COLO668 (cell line): ENCODE measurements around the gene WDFY4.

Experiments used
- DNase-seq: peaks from one replicate; lab custom pipeline; 2025; ENCODE audit not compliant: unreplicated experiment; lab: John Stamatoyannopoulos, UW

The WDFY4 gene

GRCh38 chr10:49007129-49007528 lies 322.5 kb downstream of the WDFY4 start:
- no peak for DNase-seq

- no peak for DNase-seq
These were observed 323.4 kb downstream of the WDFY4 start for GRCh38 chr10:49008091-49008490.

DNA sequence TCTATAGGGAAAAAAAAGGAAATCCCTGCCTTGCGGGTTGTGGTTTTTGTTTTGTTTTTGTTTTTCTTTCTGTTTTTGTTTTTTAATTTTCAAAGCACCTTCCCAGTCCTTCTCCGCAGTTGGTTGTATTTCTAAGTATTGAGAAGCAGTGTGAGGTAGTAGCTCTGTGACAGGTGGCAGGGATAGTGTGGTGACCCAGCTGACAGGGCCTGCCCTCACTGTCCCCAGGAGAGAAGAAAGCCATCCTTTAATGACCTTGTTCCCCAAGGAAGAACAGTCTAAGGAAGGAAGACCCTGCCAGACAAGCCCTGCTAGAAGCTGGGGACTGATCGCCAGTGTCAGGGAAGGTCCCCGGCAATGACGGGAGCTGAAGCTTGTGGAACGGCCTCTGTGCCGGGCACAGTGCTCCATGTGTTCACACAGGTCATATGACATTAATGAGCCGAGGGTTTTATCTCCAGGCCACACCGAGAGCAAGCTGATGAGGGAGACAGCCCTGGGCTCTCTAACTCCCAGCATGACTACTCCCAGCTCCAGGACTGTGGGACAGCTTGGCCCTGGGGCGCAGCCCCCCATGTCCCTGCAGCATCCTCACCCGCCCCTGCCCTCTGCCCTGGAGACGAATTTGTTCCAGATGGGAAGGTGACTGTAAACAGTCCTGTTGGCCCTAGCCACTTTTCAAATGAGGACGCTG lies 324.0 kb downstream of the WDFY4 start:
- DNase-seq, result no peak

- no peak for DNase-seq
These were observed 324.7 kb downstream of the WDFY4 start for GRCh38 chr10:49009199-49009979.

GRCh38 chr10:49010295-49010694 lies 325.6 kb downstream of the WDFY4 start:
- no peak for DNase-seq

DNA sequence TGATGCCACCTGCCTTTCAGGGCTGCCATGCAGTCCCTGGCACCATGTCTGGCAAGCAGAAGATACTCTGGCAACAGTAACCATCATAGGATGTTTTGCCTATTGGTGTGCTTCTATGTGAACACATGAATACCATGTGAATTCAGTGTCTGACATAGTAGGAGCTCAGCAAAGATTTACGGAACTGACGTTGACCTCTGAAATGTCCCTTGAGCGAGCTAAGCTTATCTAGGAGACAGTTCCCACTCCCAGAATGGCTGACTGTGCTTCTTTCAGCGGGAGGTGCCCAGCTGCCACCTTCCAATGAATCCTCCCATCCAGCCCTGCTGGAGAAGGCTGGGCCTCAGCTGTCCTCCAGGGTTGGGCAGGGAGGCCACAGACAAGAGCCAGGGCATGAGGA lies 326.2 kb downstream of the WDFY4 start:
- no peak for DNase-seq

DNA sequence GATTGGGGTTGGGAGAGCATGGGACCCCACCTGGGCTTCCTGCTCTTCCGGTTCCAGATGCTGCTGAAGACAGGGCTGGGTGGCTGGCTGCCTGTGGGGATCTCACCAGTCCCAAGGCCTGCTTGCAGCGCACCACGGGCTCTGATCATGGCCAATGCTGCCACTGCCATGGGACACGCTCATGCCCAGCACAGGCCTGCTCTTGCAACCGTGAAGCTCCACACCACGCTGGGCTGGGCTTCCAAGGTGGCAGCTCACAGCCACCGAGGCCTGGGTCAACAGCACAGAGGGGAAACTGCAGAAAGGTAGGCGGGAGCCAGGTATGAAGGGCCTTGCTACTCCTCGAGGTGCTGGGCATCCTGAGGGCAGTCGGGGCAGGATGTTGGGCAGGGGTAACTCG lies 327.1 kb downstream of the WDFY4 start:
- DNase-seq, result no peak

GRCh38 chr10:49012603-49013002 lies 327.9 kb downstream of the WDFY4 start:
- DNase-seq, result no peak

DNA sequence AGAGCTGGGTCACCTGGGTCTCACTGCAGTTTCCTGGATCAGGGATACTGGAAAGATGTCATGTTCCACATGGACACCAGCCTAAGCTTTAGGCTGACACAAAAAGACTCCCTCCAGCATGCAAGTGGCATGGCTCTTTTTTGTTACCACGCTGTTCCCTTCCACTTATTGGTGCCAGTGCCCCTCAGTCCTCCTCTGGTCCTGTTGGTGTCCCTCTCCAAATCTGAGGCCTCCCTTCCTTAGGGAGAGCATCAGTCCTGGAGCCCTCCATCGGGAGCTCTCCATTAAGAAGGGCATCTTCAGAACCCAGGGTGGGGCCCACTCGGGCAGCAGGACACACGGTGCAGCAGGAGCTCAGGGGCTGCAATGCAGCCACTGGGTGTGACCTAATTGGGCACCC lies 331.0 kb downstream of the WDFY4 start:
- DNase-seq, result no peak

DNA sequence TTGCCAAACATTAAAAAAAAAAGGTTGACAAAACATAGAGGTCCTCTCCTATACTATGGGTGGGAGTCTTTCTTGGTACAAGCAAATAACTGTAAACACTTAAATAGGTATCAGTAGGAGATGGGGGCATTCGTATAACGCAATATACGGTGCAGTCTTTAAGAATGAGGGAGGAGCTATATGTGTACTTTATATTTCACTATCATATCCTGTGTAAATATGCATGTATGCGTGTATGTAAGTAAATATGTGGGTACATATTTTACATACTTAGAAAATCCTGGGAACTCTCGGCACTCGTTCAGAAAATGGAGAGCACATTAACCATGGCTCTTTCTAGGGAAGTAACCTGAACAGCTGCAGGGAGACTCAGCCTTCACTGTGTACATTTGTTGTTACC lies 337.0 kb downstream of the WDFY4 start:
- DNase-seq, result no peak

GRCh38 chr10:49023071-49023470 lies 338.4 kb downstream of the WDFY4 start:
- no peak for DNase-seq

- DNase-seq, result no peak
These were observed 339.1 kb downstream of the WDFY4 start for GRCh38 chr10:49023752-49024151.

DNA sequence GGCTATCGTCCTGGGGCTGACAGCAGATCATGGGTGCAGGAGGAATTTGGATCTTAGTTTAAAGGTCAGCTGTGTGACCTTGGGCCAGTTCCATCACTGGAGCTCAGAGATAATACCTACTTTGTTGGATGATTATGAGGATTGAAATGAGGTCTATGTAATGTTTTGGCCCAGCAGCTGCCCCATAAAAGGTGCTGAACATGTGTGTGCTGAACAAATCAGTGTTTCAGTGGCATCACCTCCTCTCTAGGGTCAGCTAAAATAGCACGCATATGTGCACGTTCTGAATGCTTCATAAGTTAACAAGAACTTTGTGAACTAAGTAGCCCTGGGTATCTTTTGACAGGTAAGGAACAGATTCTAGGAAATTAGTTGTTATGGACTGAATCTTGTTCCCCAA lies 339.8 kb downstream of the WDFY4 start:
- no peak for DNase-seq

DNA sequence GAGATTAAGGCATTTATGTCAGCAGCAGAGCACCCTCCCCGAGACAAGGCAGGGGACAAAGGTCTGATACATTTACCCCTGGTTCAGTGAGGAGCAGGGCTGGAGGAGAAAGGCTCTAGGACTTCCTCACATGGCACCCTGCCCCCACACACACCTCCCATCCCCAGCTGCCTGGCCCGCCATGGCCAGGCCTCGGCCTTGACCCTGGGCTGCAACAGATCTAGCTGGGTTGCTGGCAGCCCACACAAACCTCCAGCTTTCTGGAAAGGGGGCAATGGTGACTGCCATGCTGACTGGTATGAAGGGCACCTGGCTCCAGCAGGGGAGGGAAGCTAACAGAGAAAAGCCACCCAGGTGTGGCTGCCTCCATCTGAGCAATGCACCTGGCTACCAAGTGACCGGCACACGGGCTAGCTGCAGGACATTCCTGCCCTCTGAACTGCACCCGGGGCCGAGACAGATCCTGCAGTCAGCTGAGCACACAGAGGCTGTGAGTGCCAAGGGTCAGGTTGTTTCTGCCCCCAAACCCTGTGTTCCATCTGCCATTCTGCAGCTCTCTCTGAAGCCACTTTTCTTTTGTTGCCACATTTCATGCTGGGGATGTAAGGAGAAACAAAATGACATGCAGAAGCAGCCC lies 340.8 kb downstream of the WDFY4 start:
- no peak for DNase-seq

DNA sequence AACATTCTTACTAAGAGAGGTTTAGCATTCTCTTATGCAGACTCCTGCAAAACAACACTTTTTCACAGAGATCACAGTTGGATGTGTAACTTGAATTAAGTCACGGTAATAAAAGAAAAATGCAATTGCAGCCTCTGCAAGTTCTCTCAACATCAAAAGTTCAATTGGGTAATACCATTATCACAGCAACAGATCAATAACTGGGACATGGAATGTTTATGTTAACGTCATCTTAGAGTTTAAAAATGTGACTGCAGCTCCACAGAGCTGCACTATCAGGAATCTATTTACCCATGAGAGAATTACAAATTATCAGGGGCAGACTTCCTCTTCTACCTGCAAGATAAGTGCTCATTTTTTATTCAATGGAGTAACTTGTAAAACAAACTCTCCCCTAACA lies 344.0 kb downstream of the WDFY4 start:
- DNase-seq, result no peak

DNA sequence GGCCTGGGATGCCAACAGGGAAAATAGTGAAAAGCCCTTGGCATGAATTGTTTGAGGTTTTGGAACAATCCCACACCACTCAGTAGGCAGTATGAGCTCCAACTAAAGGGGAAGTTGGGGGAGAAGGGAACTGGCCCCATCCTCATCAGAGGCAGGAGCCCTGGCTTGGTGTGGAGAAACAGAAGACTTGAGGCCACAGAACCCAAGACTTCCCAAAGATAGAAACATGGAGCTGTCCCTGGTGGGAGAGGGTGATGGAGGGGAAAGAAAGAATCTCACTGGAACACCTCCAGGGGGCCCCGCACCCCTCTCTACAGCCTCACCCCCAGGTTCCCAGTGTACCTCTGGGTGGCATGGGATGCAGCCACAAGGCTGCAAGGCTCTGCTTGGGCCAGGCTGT lies 345.0 kb downstream of the WDFY4 start:
- no peak for DNase-seq
